CD14-positive monocyte (primary cell): ENCODE data around the gene OR7D2. TPM values are rescaled to one million over a fixed set of nuclear protein-coding genes. Genes with fewer than 3 reads are reported as not detected.
A peak's percentile ranks its signal among the peaks of the same experiment; 100 is the strongest.

Experiments used
- DNase-seq, 3 donors: peaks; one replicate each; pipeline ENCODE4 v3.0.0-alpha.2; 2011 to 2022
- H2AFZ ChIP-seq: 2 replicates; pipeline ENCODE4 v1.6.0; 2012; ENCODE audit warnings: mild to moderate bottlenecking, low read depth, low read length, inconsistent platforms; ENCODE audit not compliant: insufficient read depth, poor library complexity, severe bottlenecking
- H3K27ac ChIP-seq, 2 donors: 1 replicate in 1 of 2; 2 replicates in 1 of 2; pipeline ENCODE4 v1.5.1; 2012 to 2013; ENCODE audit warnings: low read length in 2 of 2, control low read depth in 1 of 2, inconsistent platforms in 1 of 2, low read depth in 1 of 2, mild to moderate bottlenecking in 1 of 2
- H3K27me3 ChIP-seq, 2 donors: one replicate each; pipeline versions ENCODE4 v1.6.0 to v1.6.1; 2011 to 2013; ENCODE audit warnings: low read length in 2 of 2; ENCODE audit not compliant: control insufficient read depth in 2 of 2, insufficient read depth in 2 of 2
- H3K36me3 ChIP-seq, 2 donors: replicated peaks in 1 of 2; 1 replicate in 1 of 2; 2 replicates in 1 of 2; pipeline versions ENCODE4 v1.5.1 to v1.6.1; 2012 to 2013; ENCODE audit warnings: low read length in 2 of 2, control low read depth in 1 of 2, inconsistent platforms in 1 of 2, mild to moderate bottlenecking in 1 of 2; ENCODE audit not compliant: insufficient read depth in 2 of 2, control insufficient read depth in 1 of 2
- H3K4me1 ChIP-seq, 2 donors: 1 replicate in 1 of 2; 2 replicates in 1 of 2; pipeline versions ENCODE4 v1.5.1 to v1.6.1; 2012 to 2013; ENCODE audit warnings: low read length in 2 of 2, control low read depth in 1 of 2, inconsistent platforms in 1 of 2, mild to moderate bottlenecking in 1 of 2, moderate library complexity in 1 of 2; ENCODE audit not compliant: insufficient read depth in 2 of 2, control insufficient read depth in 1 of 2
- H3K4me2 ChIP-seq: replicated peaks from 2 replicates; pipeline ENCODE3; 2012; ENCODE audit warnings: low read length, moderate library complexity, mild to moderate bottlenecking; ENCODE audit not compliant: poor library complexity, severe bottlenecking; ENCODE audit errors: extremely low read depth
- H3K4me3 ChIP-seq, 3 experiments: fragments of 200-600 bp in 1 of 3; sonication (generic) in 1 of 3; replicated peaks in 1 of 3; 1 replicate in 2 of 3; 2 replicates in 1 of 3; pipeline ENCODE4 v1.5.1; 2011 to 2013; ENCODE audit warnings: low read length in 3 of 3, mild to moderate bottlenecking in 3 of 3, control low read depth in 2 of 3, low read depth in 2 of 3, inconsistent platforms in 1 of 3, moderate library complexity in 1 of 3
- H3K79me2 ChIP-seq: 2 replicates; pipeline ENCODE4 v1.6.0; 2012; ENCODE audit warnings: mild to moderate bottlenecking, control low read depth, inconsistent platforms, low read length, moderate library complexity; ENCODE audit not compliant: insufficient read depth
- H3K9ac ChIP-seq: 2 replicates; pipeline ENCODE4 v1.6.0; 2017; ENCODE audit warnings: low read length, mild to moderate bottlenecking; ENCODE audit not compliant: insufficient read depth, poor library complexity, severe bottlenecking
- H3K9me3 ChIP-seq, 2 donors: replicated peaks in 1 of 2; 1 replicate in 1 of 2; 2 replicates in 1 of 2; pipeline versions ENCODE4 v1.5.1 to v1.6.1; 2012 to 2013; ENCODE audit warnings: low read length in 2 of 2, control low read depth in 1 of 2; ENCODE audit not compliant: control insufficient read depth in 1 of 2, insufficient read depth in 1 of 2
- H4K20me1 ChIP-seq: 2 replicates; pipeline ENCODE4 v1.6.0; 2012; ENCODE audit warnings: mild to moderate bottlenecking, low read length, control low read depth, moderate library complexity; ENCODE audit not compliant: insufficient read depth
- H3K27ac Mint-ChIP-seq, 7 donors: one replicate each; pipeline ENCODE4 v1.8.0; 2020; ENCODE audit warnings: mild to moderate bottlenecking in 7 of 7, mixed read lengths in 7 of 7, moderate library complexity in 6 of 7, inconsistent platforms in 2 of 7
- H3K27me3 Mint-ChIP-seq, 3 donors: one replicate each; pipeline ENCODE4 v1.8.0; 2021 to 2022; ENCODE audit warnings: low read depth in 3 of 3, mild to moderate bottlenecking in 3 of 3, mixed read lengths in 3 of 3, moderate library complexity in 3 of 3, inconsistent platforms in 1 of 3
- H3K36me3 Mint-ChIP-seq, 2 donors: one replicate each; pipeline ENCODE4 v1.8.0; 2020; ENCODE audit warnings: mixed read lengths in 2 of 2, inconsistent platforms in 1 of 2, mild to moderate bottlenecking in 1 of 2
- H3K4me1 Mint-ChIP-seq: one replicate; pipeline ENCODE4 v1.8.0; 2020; ENCODE audit warnings: mild to moderate bottlenecking, mixed read lengths
- H3K4me3 Mint-ChIP-seq, 2 donors: one replicate each; pipeline ENCODE4 v1.8.0; 2020; ENCODE audit warnings: mild to moderate bottlenecking in 2 of 2, mixed read lengths in 2 of 2, moderate library complexity in 1 of 2
- H3K9me3 Mint-ChIP-seq, 7 donors: one replicate each; pipeline ENCODE4 v1.8.0; 2020 to 2022; ENCODE audit warnings: mixed read lengths in 7 of 7, mild to moderate bottlenecking in 6 of 7, moderate library complexity in 6 of 7, inconsistent platforms in 2 of 7
- CTCF ChIP-seq: fragments of 200-600 bp; IDR thresholded peaks from one replicate; pipeline ENCODE4 v1.8.0; 2022; ENCODE audit warnings: antibody characterized with exemption, mild to moderate bottlenecking
- WGBS: methylation state at CpG from one replicate; pipeline ENCODE4 v1.1.5; 2013; ENCODE audit warnings: missing lambda C conversion rate; ENCODE audit not compliant: insufficient coverage; 5-methylcytosine and 5-hydroxymethylcytosine counted together
- intact Hi-C, 2 donors: fragments of 100-400 bp; cut with micrococcal nuclease; formaldehyde crosslinking; loops; one replicate each; pipeline versions ENCODE4 v1.15.0 to v1.15.1; 2023
- polyA plus RNA-seq, 3 donors: library from polyadenylated mRNA; depleted of rRNA in 1 of 3; unstranded in 2 of 3; stranded (reverse) in 1 of 3; fragments of 300-500 nt in 2 of 3; fragments of >200 nt in 1 of 3; fragmentation: Illumina TruSeq in 2 of 3; gene quantifications; 1 replicate in 2 of 3; 2 replicates in 1 of 3; pipeline ENCODE4 v1.2.3, GENCODE V29; 2012 to 2021

The OR7D2 gene
- polyA plus RNA-seq, 3 donors, result 0.05 TPM; not detected in 2

GRCh38 chr19:9140159-9140874 lies 38.5 kb upstream of the OR7D2 start, which contains the start of gene ZNF317:
Gene ZNF317 (plus strand): TSS chr19:9140397. CDS start chr19:9156017, 15,620 bp downstream.
- H3K4me3 Mint-ChIP-seq, result peak within 1 kb of the TSS; percentile 99
- no peak for TF ChIP-seq CTCF
- peak within 1 kb of the TSS; percentile 94 for H3K4me2 ChIP-seq
- H3K36me3 Mint-ChIP-seq, result peaks cover 22 to 33% of the 10 kb centered on the region in 2 donors
- no peaks in the 10 kb centered on the region for H3K27me3 ChIP-seq
- peaks cover 1 to 16% of the 10 kb centered on the region in 2 donors for H3K36me3 ChIP-seq
- intact Hi-C loops, result loop anchor here (5.0 to 10.0 kb wide), 5 partner anchors 164 to 654 kb away; partner anchors contain the start of genes MBD3L1 (in 1 of the 2), ZNF121 (in 1 of the 2), ZNF266 (in 1 of the 2) and ZNF558 (in 1 of the 2)
- H3K4me3 ChIP-seq, result peak within 1 kb of the TSS; percentile 75 to 100 (median 98)
- peak; percentile 87 to 97 (median 91) for DNase-seq
- peaks cover 28 to 32% of the 10 kb centered on the region in 2 donors for H3K4me1 ChIP-seq
- peaks cover 12 to 20% of the 10 kb centered on the region in 2 donors for H3K9me3 ChIP-seq
- WGBS, result under 1% methylated on average over 32 of the region's 43 CpGs
- H3K27ac Mint-ChIP-seq, result peak within 1 kb of the TSS; percentile 91 to 99 (median 98)
- peaks cover 40% of the 10 kb centered on the region for H3K4me1 Mint-ChIP-seq
- peak within 1 kb of the TSS; percentile 96 for H3K9ac ChIP-seq
- peak within 1 kb of the TSS; percentile 99 for H2AFZ ChIP-seq
- peaks cover 14 to 24% (median 23%) of the 10 kb centered on the region in 7 donors for H3K9me3 Mint-ChIP-seq
- peaks cover 53% of the 10 kb centered on the region for H3K79me2 ChIP-seq
- no peaks in the 10 kb centered on the region for H4K20me1 ChIP-seq
- peaks cover 0 to 5% (median 0%) of the 10 kb centered on the region in 3 donors for H3K27me3 Mint-ChIP-seq
- H3K27ac ChIP-seq, result peak within 1 kb of the TSS; percentile 77 to 97

GRCh38 chr19:9144920-9145319 lies 33.9 kb upstream of the OR7D2 start:
- intact Hi-C loops, result loop anchor here (5.0 to 10.0 kb wide), 6 partner anchors 160 to 650 kb away; partner anchors contain the start of genes ZNF699 (in 2 of the 2), MBD3L1 (in 1 of the 2), ZNF121 (in 1 of the 2) and ZNF266 (in 1 of the 2)
- H3K27ac Mint-ChIP-seq, result no peak overlapping the region

More at GRCh38 chr19:9144920-9145319, 33.9 kb upstream of the OR7D2 start:
- no peak overlapping the region for H3K27ac ChIP-seq
- no peak overlapping the region for H3K4me2 ChIP-seq
- Mint-ChIP-seq H3K4me1 (peaks cover 32% of the 10 kb centered on the region), H3K27me3 (no peaks in the 10 kb centered on the region), H3K9me3 (peaks cover 40 to 57% (median 53%) of the 10 kb centered on the region in 7 donors), H3K4me3 (no peak overlapping the region), H3K36me3 (peaks cover 57 to 72% of the 10 kb centered on the region in 2 donors)
- WGBS, result 93% methylated on average over 5 of the region's 5 CpGs
- peaks cover 13 to 19% of the 10 kb centered on the region in 2 donors for H3K4me1 ChIP-seq
- H3K27me3 ChIP-seq, result no peaks in the 10 kb centered on the region
- TF ChIP-seq CTCF, result no peak
- H3K79me2 ChIP-seq, result peaks cover 99% of the 10 kb centered on the region
- H3K9ac ChIP-seq, result no peak overlapping the region
- peaks cover 52 to 61% of the 10 kb centered on the region in 2 donors for H3K9me3 ChIP-seq
- H4K20me1 ChIP-seq, result peaks cover 23% of the 10 kb centered on the region
- peaks cover 18 to 56% of the 10 kb centered on the region in 2 donors for H3K36me3 ChIP-seq
- no peak overlapping the region for H2AFZ ChIP-seq
- H3K4me3 ChIP-seq, result no peak overlapping the region
- no peak for DNase-seq
